ENCODE data around the gene AKT1. TPM values are rescaled to one million over a fixed set of nuclear protein-coding genes. Genes with fewer than 3 reads are reported as not detected.

The AKT1 gene
- total and polyA plus RNA-seq, 2 experiments from 2014 or later, result 19.2 to 78.7 TPM

- no peak for TF ChIP-seq CREB1 (CRISPR knock-in tag; IDR thresholded peaks at IDR 0.05; ENCODE audit: low read depth)
- TF ChIP-seq EZH2 (IDR thresholded peaks at IDR 0.05; ENCODE audit: low read depth, unreplicated experiment), result no peak
Observed at GRCh38 chr14:104824353-104824997, 28.9 kb upstream of the AKT1 start (continued).

- TF ChIP-seq EZH2 (IDR thresholded peaks at IDR 0.05; ENCODE audit: low read depth, unreplicated experiment) (no peak), CREB1 (CRISPR knock-in tag; IDR thresholded peaks at IDR 0.05; ENCODE audit: low read depth) (no peak), EZH2phosphoT487 (IDR thresholded peaks at IDR 0.05; ENCODE audit: unreplicated experiment) (no peak)
- no peak for DNase-seq (ENCODE audit: low spot score)
Observed at GRCh38 chr14:104822821-104823615, 27.5 kb upstream of the AKT1 start.

GRCh38 chr14:104821971-104822608 is 26.5 kb upstream of the AKT1 start:
- DNase-seq (ENCODE audit: low spot score), result no peak
- Histone ChIP-seq H3K36me3 (ENCODE audit: insufficient read depth) (no peaks in the 10 kb centered on the region; the same call in 1 of the 2 replicates), H3K4me2 (no peak overlapping the region), H4K20me1 (replicated peaks; ENCODE audit: insufficient read depth) (no peaks in the 10 kb centered on the region; the same call in 1 of the 2 replicates), H3K27me3 (ENCODE audit: insufficient read depth) (peaks cover 24% of the 10 kb centered on the region), H3K4me1 (ENCODE audit: insufficient read depth) (peaks cover 5% of the 10 kb centered on the region), H3K4me3 (no peak overlapping the region), H3K9me2 (ENCODE audit: insufficient read depth) (peaks cover 17% of the 10 kb centered on the region), H3K27ac (ENCODE audit: low read depth) (no peak overlapping the region), H2AFZ (no peak overlapping the region), H3F3A (replicated peaks; ENCODE audit: low read depth) (no peaks in the 10 kb centered on the region), H3K79me2 (replicated peaks; ENCODE audit: insufficient read depth) (0 out of 2 replicates have a peak, but pooled peaks cover under 1% of the 10 kb centered on the region)
- H3K27me3 Mint-ChIP-seq (ENCODE audit: insufficient read depth, low read depth, poor library complexity), result peaks cover 45% of the 10 kb centered on the region
- peaks cover 9% of the 10 kb centered on the region for H3K4me1 Mint-ChIP-seq
- H3K4me3 Mint-ChIP-seq, result no peak overlapping the region
- no peak for ATAC-seq
- no peak overlapping the region for H3K27ac Mint-ChIP-seq
- H3K36me3 Mint-ChIP-seq (ENCODE audit: low read depth), result peaks cover 15% of the 10 kb centered on the region
- H3K9me3 Mint-ChIP-seq, result peaks cover 19% of the 10 kb centered on the region
- TF ChIP-seq REST (IDR thresholded peaks at IDR 0.05; ENCODE audit: unreplicated experiment), result no peak
- no peak for TF ChIP-seq CTCF (conservative IDR thresholded peaks at IDR 0.05; ENCODE audit: low read depth in 2 of 2)
- TF ChIP-seq STAT1 (IDR thresholded peaks at IDR 0.05; ENCODE audit: unreplicated experiment), result no peak
- TF ChIP-seq EZH2 (IDR thresholded peaks at IDR 0.05; ENCODE audit: low read depth, unreplicated experiment), result no peak
- TF ChIP-seq EZH2phosphoT487 (IDR thresholded peaks at IDR 0.05; ENCODE audit: unreplicated experiment), result no peak
- TF ChIP-seq ZNF331 (CRISPR knock-in tag; IDR thresholded peaks at IDR 0.05; ENCODE audit: low read depth), result no peak
- TF ChIP-seq ETS1 (IDR thresholded peaks at IDR 0.05), result no peak

More at GRCh38 chr14:104822821-104823615, 27.5 kb upstream of the AKT1 start:
- H3K27me3 Mint-ChIP-seq (ENCODE audit: insufficient read depth, low read depth, poor library complexity), result peaks cover 51% of the 10 kb centered on the region
- no peak overlapping the region for H3K4me3 ChIP-seq
- H3K4me3 Mint-ChIP-seq, result no peak overlapping the region
- H3F3A ChIP-seq (replicated peaks; ENCODE audit: low read depth), result no peaks in the 10 kb centered on the region
- peaks cover 7% of the 10 kb centered on the region; the same call in 1 of the 2 replicates for H3K4me1 ChIP-seq (ENCODE audit: insufficient read depth)
- no peak overlapping the region for H3K27ac ChIP-seq (ENCODE audit: low read depth)
- peaks cover 14% of the 10 kb centered on the region for H3K36me3 Mint-ChIP-seq (ENCODE audit: low read depth)
- H4K20me1 ChIP-seq (replicated peaks; ENCODE audit: insufficient read depth), result no peaks in the 10 kb centered on the region
- peaks cover 26% of the 10 kb centered on the region for H3K27me3 ChIP-seq (ENCODE audit: insufficient read depth)
- peaks cover 17% of the 10 kb centered on the region for H3K9me2 ChIP-seq (ENCODE audit: insufficient read depth)
- peaks cover 13% of the 10 kb centered on the region for H3K4me1 Mint-ChIP-seq
- no peak overlapping the region for H2AFZ ChIP-seq
- H3K36me3 ChIP-seq (ENCODE audit: insufficient read depth), result no peaks in the 10 kb centered on the region; the same call in 1 of the 2 replicates
- H3K27ac Mint-ChIP-seq, result no peak overlapping the region
- no peaks in the 10 kb centered on the region for H3K79me2 ChIP-seq (replicated peaks; ENCODE audit: insufficient read depth)
- no peak overlapping the region for H3K4me2 ChIP-seq
- no peak for ATAC-seq
- H3K9me3 Mint-ChIP-seq, result peaks cover 19% of the 10 kb centered on the region

Data from GM23338 (cell line).